DMS114 treated with DMSO at 0.1 percent for 48 hours (cell line): ENCODE measurements around the gene KLHDC8A.

Experiments
- DNase-seq: peaks from one replicate; lab custom pipeline; 2025; ENCODE audit not compliant: unreplicated experiment; lab: John Stamatoyannopoulos, UW

The KLHDC8A gene

GRCh38 chr1:205319081-205320018 is 37.4 kb downstream of the KLHDC8A start:
- no peak for DNase-seq

DNA sequence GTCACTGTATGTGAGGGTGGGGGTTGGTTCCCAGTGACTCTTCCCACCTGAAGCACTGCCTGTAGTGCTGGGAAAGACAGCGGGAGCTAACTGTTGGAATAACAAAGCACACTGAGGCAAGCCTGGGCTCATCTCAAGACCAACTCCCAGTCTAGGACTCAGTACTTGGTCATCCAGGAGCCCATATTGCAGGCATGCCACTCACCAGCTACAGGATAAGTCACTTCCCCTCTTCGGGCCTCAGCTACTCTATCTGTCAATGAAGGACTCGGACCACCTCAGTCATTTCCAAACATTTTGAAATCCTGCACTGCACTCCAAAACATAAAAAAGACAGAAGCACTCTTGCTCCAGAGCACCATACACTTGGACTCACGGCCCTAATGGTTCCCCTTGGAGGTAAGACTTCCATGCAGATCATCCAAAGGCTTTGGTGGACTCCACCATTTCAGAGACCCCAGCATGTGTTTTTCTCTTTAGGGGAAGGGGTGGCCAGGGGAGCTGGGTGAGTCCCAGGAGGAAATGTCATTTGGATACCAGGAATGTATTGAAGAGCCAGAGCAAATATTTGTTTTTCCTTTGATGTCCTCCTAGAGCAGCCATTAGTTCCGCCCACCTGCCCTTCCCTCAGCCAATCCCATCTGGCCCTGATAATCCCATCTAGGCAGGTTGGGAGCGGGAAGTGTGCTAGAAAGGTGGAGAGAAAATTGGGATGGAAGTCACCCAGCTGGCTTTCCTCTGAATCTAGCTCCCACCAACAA is 38.3 kb downstream of the KLHDC8A start:
- no peak for DNase-seq

- no peak for DNase-seq
These were observed 39.3 kb downstream of the KLHDC8A start for GRCh38 chr1:205317311-205317917.

DNA sequence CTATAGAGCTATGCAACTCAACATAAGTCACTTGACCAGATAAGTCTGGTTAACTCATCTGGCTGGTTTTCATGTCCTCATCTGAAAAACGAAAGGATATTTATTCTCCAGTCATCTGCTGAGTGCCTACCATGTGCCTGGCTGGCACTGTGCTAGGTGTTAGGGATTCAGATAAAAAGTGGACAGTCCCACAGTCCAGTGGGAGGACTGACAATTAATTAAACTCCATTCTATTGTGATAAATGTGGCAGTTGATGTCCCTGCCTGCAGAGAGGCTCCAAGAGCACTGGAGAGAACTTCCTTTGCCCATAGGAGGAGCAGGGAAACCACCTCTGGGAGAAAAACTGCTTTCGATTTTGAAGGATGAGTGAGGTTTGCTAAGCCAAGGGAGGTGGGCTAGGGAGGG is 40.6 kb downstream of the KLHDC8A start:
- no peak for DNase-seq

GRCh38 chr1:205315008-205315618 is 41.6 kb downstream of the KLHDC8A start:
- no peak for DNase-seq

- no peak for DNase-seq
These were observed 43.0 kb downstream of the KLHDC8A start for GRCh38 chr1:205313563-205314308.

- no peak for DNase-seq
These were observed 43.7 kb downstream of the KLHDC8A start for GRCh38 chr1:205312866-205313562.

DNA sequence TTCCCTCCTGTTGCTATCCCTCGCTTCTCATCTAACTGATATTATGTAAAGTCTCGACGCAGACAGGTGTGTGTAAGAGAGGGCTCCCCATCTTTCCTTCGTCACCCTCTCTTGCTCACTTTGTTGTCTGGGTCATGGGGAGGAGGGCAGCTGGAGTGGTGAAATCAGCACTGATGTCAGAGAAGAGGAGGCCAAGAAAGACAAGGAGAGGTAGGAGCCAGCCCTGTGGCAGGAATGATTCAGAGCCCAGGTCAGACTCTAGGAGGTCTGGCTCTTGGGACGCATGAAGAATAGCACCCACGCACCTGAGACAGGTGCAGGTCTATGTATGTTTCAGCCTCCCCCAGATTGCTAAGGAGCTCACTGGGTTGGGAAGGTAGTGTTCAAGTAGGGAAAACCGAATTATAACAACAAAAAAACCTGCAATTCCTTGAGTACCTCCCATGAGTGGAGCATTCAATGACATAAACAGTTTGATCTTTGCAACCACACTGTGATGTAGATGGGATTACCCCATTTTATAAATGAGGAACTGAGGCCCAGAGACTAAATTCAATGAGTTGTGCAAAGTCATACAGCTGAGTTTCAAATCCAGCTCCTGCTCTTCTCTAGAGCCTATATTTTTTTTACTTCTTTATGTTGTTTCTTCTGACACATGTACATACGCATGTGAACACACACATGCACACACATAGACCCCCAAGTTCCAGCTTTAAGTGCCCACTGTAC is 45.6 kb downstream of the KLHDC8A start:
- DNase-seq = no peak

GRCh38 chr1:205309741-205310140 is 47.0 kb downstream of the KLHDC8A start:
- DNase-seq = no peak

DNA sequence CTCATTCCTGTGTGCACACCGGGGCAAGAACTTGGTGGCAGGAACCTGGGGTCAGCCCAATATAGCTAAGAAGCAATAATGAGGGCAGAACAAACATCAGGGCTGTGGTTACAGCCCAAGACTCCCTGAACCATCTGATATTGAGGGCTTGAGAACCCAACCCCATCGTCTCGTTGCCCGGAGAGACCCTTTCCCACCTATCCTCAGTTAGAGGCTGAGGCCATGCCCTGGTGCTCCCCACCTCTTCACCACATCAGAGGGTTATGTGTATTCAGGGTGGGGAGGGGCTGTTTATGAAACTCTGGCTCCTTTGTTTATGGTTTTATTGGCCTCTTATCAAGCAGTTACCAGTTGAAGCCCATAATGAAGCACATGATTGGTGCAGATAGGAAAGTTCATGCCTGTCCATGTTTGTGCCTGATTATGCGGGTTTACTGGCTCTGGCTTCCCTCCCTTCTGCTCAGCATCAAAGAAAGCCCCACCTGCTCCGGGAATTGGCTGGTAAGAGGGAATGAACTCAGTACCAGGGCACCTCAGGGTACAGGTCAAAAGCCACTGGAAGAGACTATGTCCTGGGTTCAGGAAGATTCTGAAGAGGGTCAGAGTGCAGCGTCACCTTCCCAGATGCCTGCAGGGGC is 49.7 kb downstream of the KLHDC8A start:
- no peak for DNase-seq

DNA sequence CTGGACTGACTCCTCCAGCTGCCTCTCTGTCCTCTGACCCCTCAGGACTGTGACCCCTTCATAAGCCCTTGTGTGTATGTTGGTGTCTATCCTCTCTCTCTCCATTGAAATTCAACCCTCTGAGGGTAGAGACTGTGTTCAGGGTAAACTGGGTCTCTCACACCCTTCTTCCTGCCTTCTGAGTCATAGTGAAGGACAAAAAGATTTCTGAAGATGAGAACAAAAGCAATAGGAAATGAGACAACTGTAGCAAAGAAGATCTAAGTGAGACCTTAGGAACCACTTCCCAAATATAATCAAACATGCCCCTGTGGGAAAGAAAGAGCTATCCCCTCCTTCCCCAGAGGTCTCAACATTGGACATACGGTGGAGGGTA is 52.0 kb downstream of the KLHDC8A start:
- no peak for DNase-seq

- DNase-seq = no peak
These were observed 52.6 kb downstream of the KLHDC8A start for GRCh38 chr1:205304046-205304694.

GRCh38 chr1:205303247-205303888 is 53.4 kb downstream of the KLHDC8A start:
- no peak for DNase-seq

GRCh38 chr1:205301842-205302588 is 54.7 kb downstream of the KLHDC8A start:
- no peak for DNase-seq

- DNase-seq = no peak
These were observed 55.4 kb downstream of the KLHDC8A start for GRCh38 chr1:205301205-205301821.

DNA sequence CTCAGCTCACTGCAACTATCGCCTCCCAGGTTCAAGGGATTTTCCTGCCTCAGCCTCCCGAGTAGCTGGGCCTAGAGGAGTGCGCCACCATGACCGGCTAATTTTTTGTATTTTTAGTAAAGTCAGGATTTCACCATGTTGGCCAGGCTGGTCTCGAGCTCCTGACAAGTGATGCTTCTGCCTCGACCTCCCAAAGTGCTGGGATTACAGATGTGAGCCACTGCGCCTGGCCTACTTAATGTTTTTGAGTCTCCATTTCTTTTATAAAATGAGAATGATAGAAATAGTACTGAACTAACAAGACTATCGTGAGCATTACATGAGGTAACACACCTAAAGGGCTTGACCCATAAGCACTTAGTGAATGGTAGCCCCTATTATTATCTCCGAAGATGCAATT is 56.6 kb downstream of the KLHDC8A start:
- no peak for DNase-seq
